Fibroblast of gingiva (primary cell): Measurements from ENCODE around the gene TRAF3IP1.
"Not testable (repeated sequence)": the region's sequence is repeated elsewhere in the genome, so short reads cannot be mapped to it uniquely, and the experiment has no call there.

Experiments used
- DNase-seq: peaks from one replicate; pipeline ENCODE4 v3.0.0-alpha.2; 2011; ENCODE audit warnings: low read depth

Gene TRAF3IP1

GRCh38 chr2:238428866-238429265 is 108.5 kb downstream of the TRAF3IP1 start:
- no peak for DNase-seq

GRCh38 chr2:238430781-238431180 is 110.5 kb downstream of the TRAF3IP1 start:
- no peak for DNase-seq

GRCh38 chr2:238431456-238431855 is 111.1 kb downstream of the TRAF3IP1 start:
- DNase-seq, result peak; percentile 12

- DNase-seq, result no peak
These were observed 113.1 kb downstream of the TRAF3IP1 start for GRCh38 chr2:238433300-238433915.

GRCh38 chr2:238433941-238434845 is 113.9 kb downstream of the TRAF3IP1 start:
- peak; percentile 88 for DNase-seq

GRCh38 chr2:238434846-238435751 is 114.8 kb downstream of the TRAF3IP1 start:
- no peak for DNase-seq

- DNase-seq, result no peak
These were observed 115.4 kb downstream of the TRAF3IP1 start for GRCh38 chr2:238435752-238436096.

GRCh38 chr2:238438856-238439849 is 118.8 kb downstream of the TRAF3IP1 start:
- DNase-seq, result peak; percentile 90

GRCh38 chr2:238439917-238440316 is 119.6 kb downstream of the TRAF3IP1 start:
- no peak for DNase-seq

GRCh38 chr2:238440331-238440730 is 120.0 kb downstream of the TRAF3IP1 start:
- no peak for DNase-seq

- DNase-seq, result no peak
These were observed 120.4 kb downstream of the TRAF3IP1 start for GRCh38 chr2:238440767-238441166.

GRCh38 chr2:238441262-238442114 is 121.2 kb downstream of the TRAF3IP1 start:
- DNase-seq, result no peak

GRCh38 chr2:238442257-238442656 is 121.9 kb downstream of the TRAF3IP1 start:
- DNase-seq, result not testable (repeated sequence)

GRCh38 chr2:238444242-238444641 is 123.9 kb downstream of the TRAF3IP1 start:
- DNase-seq, result no peak

- DNase-seq, result no peak
These were observed 125.3 kb downstream of the TRAF3IP1 start for GRCh38 chr2:238445409-238446190.

GRCh38 chr2:238446371-238446770 is 126.1 kb downstream of the TRAF3IP1 start:
- no peak for DNase-seq

- no peak for DNase-seq
These were observed 128.0 kb downstream of the TRAF3IP1 start for GRCh38 chr2:238448031-238448955.

GRCh38 chr2:238449241-238449640 is 128.9 kb downstream of the TRAF3IP1 start:
- no peak for DNase-seq
